ENCODE results near the gene ZNF234.

GRCh38 chr19:44182145-44182544 lies 40.8 kb downstream of the ZNF234 start:
- no peak for TF ChIP-seq CTCF (IDR thresholded peaks at IDR 0.05)
- TF ChIP-seq EZH2 (IDR thresholded peaks at IDR 0.05; ENCODE audit: borderline replicate concordance, insufficient read depth, low read depth, low read length, poor library complexity, severe bottlenecking): no peak
